HG03025 (cell line): Measurements from ENCODE around the gene IKZF3.
"Not testable (repeated sequence)": the region's sequence is repeated elsewhere in the genome, so short reads cannot be mapped to it uniquely, and the experiment has no call there.

Source experiments
- ATAC-seq: cut with Tn5 transposase; IDR thresholded peaks from one replicate; pipeline ENCODE4 v1.9.1; 2021; ENCODE audit warnings: mild to moderate bottlenecking, moderate library complexity; ENCODE audit not compliant: unreplicated experiment, low FRiP score

Gene IKZF3

GRCh38 chr17:39863244-39863917, 731 bp downstream of the IKZF3 start:
- ATAC-seq = no peak

GRCh38 chr17:39861235-39861634, 2.9 kb downstream of the IKZF3 start:
- ATAC-seq = no peak

GRCh38 chr17:39855911-39856649, 8.0 kb downstream of the IKZF3 start:
- not testable (repeated sequence) for ATAC-seq

- ATAC-seq = no peak
Observed at GRCh38 chr17:39854909-39855308, 9.2 kb downstream of the IKZF3 start.

GRCh38 chr17:39852239-39852638, 11.9 kb downstream of the IKZF3 start:
- no peak for ATAC-seq

GRCh38 chr17:39850186-39850585, 13.9 kb downstream of the IKZF3 start:
- ATAC-seq = not testable (repeated sequence)

GRCh38 chr17:39848600-39848999, 15.5 kb downstream of the IKZF3 start:
- ATAC-seq = no peak

GRCh38 chr17:39846205-39846604, 17.9 kb downstream of the IKZF3 start:
- ATAC-seq = no peak

GRCh38 chr17:39845052-39845846, 18.9 kb downstream of the IKZF3 start:
- no peak for ATAC-seq

GRCh38 chr17:39841134-39841683, 22.9 kb downstream of the IKZF3 start:
- ATAC-seq = no peak

- ATAC-seq = no peak
Observed at GRCh38 chr17:39838784-39839183, 25.3 kb downstream of the IKZF3 start.

- ATAC-seq = no peak
Observed at GRCh38 chr17:39838057-39838456, 26.1 kb downstream of the IKZF3 start.

GRCh38 chr17:39836117-39836516, 28.0 kb downstream of the IKZF3 start:
- ATAC-seq = no peak

GRCh38 chr17:39835038-39835786, 28.9 kb downstream of the IKZF3 start:
- no peak for ATAC-seq

GRCh38 chr17:39834017-39834416, 30.1 kb downstream of the IKZF3 start:
- no peak for ATAC-seq

GRCh38 chr17:39831588-39831987, 32.5 kb downstream of the IKZF3 start:
- ATAC-seq = no peak

- ATAC-seq = no peak
Observed at GRCh38 chr17:39828443-39828842, 35.7 kb downstream of the IKZF3 start.

GRCh38 chr17:39826334-39826733, 37.8 kb downstream of the IKZF3 start:
- no peak for ATAC-seq

GRCh38 chr17:39823407-39824054, 40.6 kb downstream of the IKZF3 start:
- ATAC-seq = no peak

GRCh38 chr17:39822051-39822451, 42.1 kb downstream of the IKZF3 start:
- no peak for ATAC-seq
